GM23338 (cell line): Measurements from ENCODE around the gene SMYD3. TPM values are rescaled to one million over a fixed set of nuclear protein-coding genes. Genes with fewer than 3 reads are reported as not detected.

ENCODE experiments used
- ATAC-seq: fragments of 200-7000 bp; cut with Tn5 transposase; 3 replicates; pipeline ENCODE4 v1.9.1; 2020
- DNase-seq: peaks from one replicate; pipeline ENCODE4 v3.0.0-alpha.2; 2015; ENCODE audit warnings: low spot score
- H2AFZ ChIP-seq: fragments of 200-600 bp; sonication (generic); 2 replicates; pipeline ENCODE4 v1.8.0; 2016; ENCODE audit warnings: antibody characterized with exemption, mild to moderate bottlenecking, moderate library complexity
- H3F3A ChIP-seq: fragments of 200-600 bp; sonication (generic); replicated peaks from 2 replicates; pipeline ENCODE4 v1.8.0; 2017; ENCODE audit warnings: antibody characterized with exemption, mixed run types, low read depth
- H3K27ac ChIP-seq: fragments of 200-600 bp; sonication (generic); 2 replicates; pipeline ENCODE4 v1.6.1; 2016; ENCODE audit warnings: low read depth
- H3K27me3 ChIP-seq: fragments of 200-600 bp; sonication (generic); 2 replicates; pipeline ENCODE4 v1.8.0; 2016; ENCODE audit warnings: mild to moderate bottlenecking, mixed run types, moderate library complexity; ENCODE audit not compliant: insufficient read depth
- H3K36me3 ChIP-seq: fragments of 200-600 bp; sonication (generic); 2 replicates; pipeline ENCODE4 v1.8.0; 2016; ENCODE audit warnings: mild to moderate bottlenecking; ENCODE audit not compliant: insufficient read depth
- H3K4me1 ChIP-seq: fragments of 200-600 bp; sonication (generic); 2 replicates; pipeline ENCODE4 v1.8.0; 2016; ENCODE audit warnings: mild to moderate bottlenecking, moderate library complexity; ENCODE audit not compliant: insufficient read depth
- H3K4me2 ChIP-seq: fragments of 200-600 bp; sonication (generic); 2 replicates; pipeline ENCODE4 v1.7.1; 2017; ENCODE audit warnings: mixed run types
- H3K4me3 ChIP-seq: fragments of 200-600 bp; sonication (generic); 2 replicates; pipeline ENCODE4 v1.6.1; 2016; ENCODE audit warnings: mixed run types
- H3K79me2 ChIP-seq: fragments of 200-600 bp; sonication (generic); replicated peaks from 2 replicates; pipeline ENCODE4 v1.8.0; 2017; ENCODE audit warnings: mild to moderate bottlenecking; ENCODE audit not compliant: insufficient read depth
- H3K9me2 ChIP-seq: fragments of 200-600 bp; sonication (generic); 2 replicates; pipeline ENCODE4 v1.8.0; 2017; ENCODE audit not compliant: insufficient read depth
- H4K20me1 ChIP-seq: fragments of 200-600 bp; sonication (generic); replicated peaks from 2 replicates; pipeline ENCODE4 v1.8.0; 2017; ENCODE audit warnings: mild to moderate bottlenecking; ENCODE audit not compliant: insufficient read depth
- H3K27ac Mint-ChIP-seq: 2 replicates; pipeline ENCODE4 v1.8.0; 2020; ENCODE audit warnings: inconsistent platforms, mild to moderate bottlenecking, moderate library complexity, mixed read lengths
- H3K27me3 Mint-ChIP-seq: 3 replicates; pipeline ENCODE4 v1.8.0; 2022; ENCODE audit warnings: low read depth, mild to moderate bottlenecking, moderate library complexity, mixed read lengths, inconsistent platforms; ENCODE audit not compliant: insufficient read depth, poor library complexity
- H3K36me3 Mint-ChIP-seq: 3 replicates; pipeline ENCODE4 v1.8.0; 2021; ENCODE audit warnings: low read depth, mild to moderate bottlenecking, inconsistent platforms, moderate library complexity, mixed read lengths
- H3K4me1 Mint-ChIP-seq: 3 replicates; pipeline ENCODE4 v1.8.0; 2020; ENCODE audit warnings: mild to moderate bottlenecking, inconsistent platforms, mixed read lengths
- H3K4me3 Mint-ChIP-seq: 3 replicates; pipeline ENCODE4 v1.8.0; 2021; ENCODE audit warnings: moderate library complexity, mild to moderate bottlenecking, inconsistent platforms, mixed read lengths
- H3K9me3 Mint-ChIP-seq: 3 replicates; pipeline ENCODE4 v1.8.0; 2020; ENCODE audit warnings: moderate library complexity, mild to moderate bottlenecking, inconsistent platforms, mixed read lengths
- CREB1 ChIP-seq: fragments of 250-450 bp; sonication (Bioruptor Pico); IDR thresholded peaks from 2 replicates; pipeline ENCODE4 v1.5.0; 2020; ENCODE audit warnings: low read depth, mild to moderate bottlenecking, moderate library complexity
- CTCF ChIP-seq, 2 experiments: fragments of 200-600 bp in 1 of 2; sonication (generic) in 1 of 2; conservative IDR thresholded peaks; 2 replicates each; pipeline versions ENCODE4 v1.5.1 to v1.6.1; 2016 to 2017; ENCODE audit warnings: antibody characterized with exemption in 2 of 2, low read depth in 2 of 2, mild to moderate bottlenecking in 2 of 2, moderate library complexity in 1 of 2
- ETS1 ChIP-seq: IDR thresholded peaks from 2 replicates; pipeline ENCODE4 v1.6.1; 2016; ENCODE audit warnings: antibody characterized with exemption
- EZH2 ChIP-seq: fragments of 200-600 bp; sonication (generic); IDR thresholded peaks from one replicate; pipeline ENCODE4 v1.8.0; 2017; ENCODE audit warnings: antibody characterized with exemption, mild to moderate bottlenecking, low read depth; ENCODE audit not compliant: unreplicated experiment
- EZH2phosphoT487 ChIP-seq: fragments of 200-600 bp; sonication (generic); IDR thresholded peaks from one replicate; pipeline ENCODE4 v1.8.1; 2018; ENCODE audit warnings: antibody characterized with exemption; ENCODE audit not compliant: unreplicated experiment
- JUNB ChIP-seq: IDR thresholded peaks from one replicate; pipeline ENCODE4 v1.6.1; 2016; ENCODE audit warnings: antibody characterized with exemption; ENCODE audit not compliant: unreplicated experiment
- NANOG ChIP-seq: IDR thresholded peaks from 2 replicates; pipeline ENCODE4 v1.6.1; 2016; ENCODE audit warnings: antibody characterized with exemption, borderline replicate concordance
- POLR2AphosphoS5 ChIP-seq: IDR thresholded peaks from 2 replicates; pipeline ENCODE4 v1.6.1; 2016; ENCODE audit warnings: antibody characterized with exemption, low read depth
- REST ChIP-seq: IDR thresholded peaks from one replicate; pipeline ENCODE4 v1.6.1; 2018; ENCODE audit warnings: antibody characterized with exemption; ENCODE audit not compliant: unreplicated experiment
- STAT1 ChIP-seq: IDR thresholded peaks from one replicate; pipeline ENCODE4 v1.6.1; 2016; ENCODE audit warnings: antibody characterized with exemption; ENCODE audit not compliant: unreplicated experiment
- ZNF114 ChIP-seq: fragments of 250-450 bp; sonication (Bioruptor Pico); IDR thresholded peaks from 2 replicates; pipeline ENCODE4 v1.5.0; 2020; ENCODE audit warnings: mild to moderate bottlenecking, moderate library complexity
- ZNF331 ChIP-seq: fragments of 250-450 bp; sonication (Bioruptor Pico); IDR thresholded peaks from 2 replicates; pipeline ENCODE4 v1.5.0; 2020; ENCODE audit warnings: low read depth, mild to moderate bottlenecking, moderate library complexity
- ZNF462 ChIP-seq: fragments of 250-450 bp; sonication (Bioruptor Pico); IDR thresholded peaks from 2 replicates; pipeline ENCODE4 v1.5.0; 2020; ENCODE audit warnings: mild to moderate bottlenecking, moderate library complexity
- polyA plus RNA-seq: library from polyadenylated mRNA; unstranded; fragments of >200 nt; fragmentation: Nextera tagmentation; extraction: Ambion mirVana; gene quantifications from 2 replicates; pipeline ENCODE4 v1.2.1, GENCODE V29; 2016
- total RNA-seq: library from RNA; depleted of rRNA; stranded (reverse); fragments of >200 nt; shearing (Covaris generic); gene quantifications from 2 replicates; pipeline ENCODE4 v1.2.3, GENCODE V29; 2014

The SMYD3 gene
- total and polyA plus RNA-seq, 2 experiments from 2014 or later, result 31.8 to 34.4 TPM

GRCh38 chr1:246198115-246198816 lies 308.8 kb downstream of the SMYD3 start:
- H4K20me1 ChIP-seq, result no peaks in the 10 kb centered on the region
- no peak overlapping the region for H3K4me2 ChIP-seq
- TF ChIP-seq ZNF331 (CRISPR knock-in tag), result no peak
- no peak for TF ChIP-seq EZH2
- no peak for TF ChIP-seq JUNB
- no peak for TF ChIP-seq ZNF114 (CRISPR knock-in tag)
- no peak for TF ChIP-seq ETS1
- no peak for TF ChIP-seq CTCF (conservative IDR thresholded peaks at IDR 0.05; ENCODE audit: low read depth in 2 of 2)
- TF ChIP-seq REST, result no peak
- TF ChIP-seq EZH2phosphoT487, result no peak
- no peak for TF ChIP-seq NANOG
- no peak for TF ChIP-seq CREB1
- TF ChIP-seq ZNF462 (CRISPR knock-in tag), result no peak
- no peak for TF ChIP-seq POLR2AphosphoS5
- TF ChIP-seq STAT1, result no peak
- H3K27me3 Mint-ChIP-seq, result peaks cover 1% of the 10 kb centered on the region
- no peaks in the 10 kb centered on the region for H3K36me3 Mint-ChIP-seq
- H3K4me3 Mint-ChIP-seq, result no peak overlapping the region
- H3K27ac Mint-ChIP-seq, result no peak overlapping the region
- 0 out of 2 replicates have a peak, but pooled peaks cover 3% of the 10 kb centered on the region for H3K4me1 ChIP-seq
- H3K9me3 Mint-ChIP-seq, result no peaks in the 10 kb centered on the region
- H3K36me3 ChIP-seq, result no peaks in the 10 kb centered on the region
- ATAC-seq (no peak), DNase-seq (no peak)
- H3K79me2 ChIP-seq, result no peaks in the 10 kb centered on the region
- H3K27ac ChIP-seq, result no peak overlapping the region
- H3K27me3 ChIP-seq, result no peaks in the 10 kb centered on the region
- H3F3A ChIP-seq, result no peaks in the 10 kb centered on the region
- H2AFZ ChIP-seq, result no peak overlapping the region
- no peaks in the 10 kb centered on the region for H3K9me2 ChIP-seq
- H3K4me3 ChIP-seq, result no peak overlapping the region
- H3K4me1 Mint-ChIP-seq, result peaks cover 22% of the 10 kb centered on the region
